ENCODE data around the gene EVX1.

EVX1 gene

DNA sequence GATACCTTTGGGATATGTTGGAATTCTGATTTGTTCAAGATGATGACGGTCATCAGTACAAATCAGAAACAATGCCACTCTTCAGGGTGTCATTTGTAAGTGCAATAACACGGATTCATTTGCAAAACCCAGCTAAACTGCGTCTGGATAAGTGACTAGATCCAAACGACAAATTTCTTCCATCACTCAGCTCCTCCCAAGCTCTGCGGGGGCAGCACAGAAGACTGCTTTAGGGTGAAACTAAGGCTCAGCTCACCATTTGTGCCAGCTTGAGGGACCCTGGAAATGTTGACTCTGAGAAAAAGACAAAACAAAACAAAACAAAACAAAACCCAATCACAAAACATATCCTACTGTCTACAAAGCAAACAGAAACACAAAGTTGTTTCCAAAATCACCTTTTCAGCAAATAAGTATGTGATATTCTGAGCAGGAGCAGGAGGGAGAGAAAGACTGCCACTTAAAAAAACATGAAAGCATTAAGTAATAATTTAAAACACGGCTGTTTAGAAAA, 8.0 kb downstream of the EVX1 start:
- no peak for DNase-seq (ENCODE audit: low spot score)

DNA sequence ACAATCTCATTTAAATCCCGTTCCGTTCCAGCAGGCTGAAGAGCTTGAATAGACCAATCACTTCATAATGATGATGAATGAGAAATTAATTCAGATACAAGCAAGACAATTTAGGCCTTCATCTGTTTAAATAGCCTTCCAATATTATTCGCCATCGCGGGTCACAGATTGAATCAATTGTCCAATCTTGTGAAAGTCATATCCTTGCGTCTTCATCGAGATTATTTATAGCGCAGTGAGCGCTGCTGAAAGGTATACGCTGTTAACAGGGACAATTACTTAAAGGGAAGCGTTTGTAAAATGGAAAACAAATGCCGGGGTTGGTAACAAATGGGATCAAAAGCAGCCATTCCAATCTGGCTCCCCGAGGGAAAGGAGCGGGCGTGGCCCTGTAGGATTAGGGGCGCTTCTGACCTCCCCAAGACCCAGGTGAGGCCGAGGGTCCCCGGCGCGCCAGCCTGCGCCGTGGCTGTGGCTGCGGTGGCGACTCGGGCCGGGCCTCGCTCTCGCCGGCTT, 8.6 kb downstream of the EVX1 start:
- DNase-seq (ENCODE audit: low spot score): no peak

DNA sequence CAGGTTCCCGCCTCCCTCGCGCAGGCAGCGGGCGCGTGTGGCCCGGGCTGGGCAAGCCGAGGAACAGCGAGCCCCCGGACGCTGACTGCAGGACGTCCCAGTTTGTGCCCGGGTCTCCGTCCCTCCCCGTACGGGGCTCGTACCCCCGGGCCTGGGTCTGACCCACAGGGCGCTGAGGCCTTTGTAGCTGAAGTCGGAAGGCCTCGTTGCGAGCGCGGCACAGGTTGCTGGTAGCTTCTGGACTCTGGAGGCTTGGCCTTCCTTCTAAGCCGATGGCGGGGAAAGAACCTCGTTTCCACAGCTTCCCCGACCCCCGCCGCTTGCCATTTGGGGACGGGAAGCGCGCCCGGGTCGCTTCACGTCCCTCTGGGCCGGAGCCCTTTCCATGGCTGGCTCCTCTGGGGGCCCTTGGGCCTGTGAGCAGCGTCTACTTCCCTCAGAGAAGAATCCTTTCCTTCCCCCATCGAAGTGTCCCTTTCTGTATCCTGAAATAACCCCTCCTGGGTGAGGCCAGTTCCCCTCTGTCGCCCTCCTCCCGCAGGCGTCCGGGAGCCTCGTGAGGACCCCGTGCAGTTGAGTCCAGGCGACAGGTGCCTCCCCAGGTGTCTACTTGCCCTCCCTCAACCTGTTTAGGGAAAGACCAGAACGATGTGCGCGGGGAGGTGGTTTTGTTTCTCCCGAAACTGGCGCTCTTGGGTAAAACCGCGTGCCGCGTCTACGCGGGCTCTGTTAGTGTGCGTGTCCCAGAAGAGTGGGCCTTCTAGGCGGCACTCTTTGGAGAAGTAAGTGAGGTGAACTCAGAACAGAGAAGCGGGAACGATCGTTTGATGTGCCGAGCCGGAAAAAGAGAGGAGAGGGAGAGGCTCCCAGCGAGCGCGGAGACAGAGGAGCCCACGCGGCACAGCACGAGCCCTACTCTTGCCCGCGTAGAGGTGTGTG, 9.3 kb downstream of the EVX1 start:
- no peak for DNase-seq (ENCODE audit: low spot score)

DNA sequence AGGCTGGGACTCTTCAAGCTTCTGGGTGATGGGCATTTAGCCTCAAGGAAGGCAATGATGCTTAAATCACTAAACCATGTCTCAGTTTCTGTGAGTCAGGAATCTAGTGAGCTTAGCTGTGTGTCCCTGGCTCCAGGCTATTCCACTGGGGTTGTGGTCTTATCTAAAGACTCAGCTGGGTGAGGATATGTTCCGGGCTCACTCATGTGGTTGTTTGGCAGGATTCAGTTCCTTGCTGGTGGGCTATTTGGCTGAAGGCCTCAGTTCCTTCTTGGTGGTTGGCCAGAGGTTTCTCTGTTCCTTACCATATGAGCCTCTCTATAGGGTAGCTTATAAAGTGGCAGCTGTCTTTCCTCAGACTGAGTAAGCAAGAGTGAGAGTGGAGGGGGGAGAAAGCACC, 12.0 kb downstream of the EVX1 start:
- DNase-seq (ENCODE audit: low spot score): no peak

DNA sequence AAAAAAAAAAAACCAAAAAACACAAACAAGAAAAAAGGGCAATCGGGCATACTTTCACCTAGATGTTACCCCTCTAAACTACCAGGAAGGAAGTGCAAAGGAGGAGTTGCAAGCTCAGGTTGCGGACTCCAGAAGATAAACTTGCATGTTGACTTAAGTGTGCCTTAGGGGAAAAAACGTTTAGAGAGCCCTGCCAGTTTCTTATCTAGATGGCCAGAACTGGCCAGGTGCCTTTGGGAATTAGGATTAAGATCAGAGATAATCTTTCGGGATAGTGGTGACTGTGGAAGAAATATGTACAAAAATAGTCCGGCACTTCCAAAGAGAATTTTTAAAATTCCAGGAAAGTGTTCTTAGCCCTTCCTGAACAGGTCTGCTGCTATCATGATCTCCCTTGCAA, 17.6 kb downstream of the EVX1 start:
- no peak for DNase-seq (ENCODE audit: low spot score)

DNA sequence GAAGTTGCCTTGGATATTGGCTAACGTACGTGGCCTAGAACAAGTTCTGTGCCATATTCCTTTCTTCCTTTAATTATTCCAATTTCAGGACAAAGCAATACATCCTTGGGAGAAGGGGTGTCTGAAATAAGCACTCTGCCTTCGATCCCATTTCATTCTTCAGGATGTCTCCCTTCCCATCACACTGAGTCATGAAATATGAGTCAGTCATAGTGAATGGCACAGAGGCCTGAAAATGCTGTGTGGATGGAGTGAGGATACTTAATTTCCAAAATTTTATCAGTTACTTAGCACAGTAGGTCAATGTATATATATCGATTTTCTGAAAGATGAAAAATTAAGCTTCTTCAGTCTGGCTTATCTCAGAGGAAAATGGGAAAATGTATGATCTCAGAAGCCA, 19.5 kb downstream of the EVX1 start:
- no peak for DNase-seq (ENCODE audit: low spot score)

DNA sequence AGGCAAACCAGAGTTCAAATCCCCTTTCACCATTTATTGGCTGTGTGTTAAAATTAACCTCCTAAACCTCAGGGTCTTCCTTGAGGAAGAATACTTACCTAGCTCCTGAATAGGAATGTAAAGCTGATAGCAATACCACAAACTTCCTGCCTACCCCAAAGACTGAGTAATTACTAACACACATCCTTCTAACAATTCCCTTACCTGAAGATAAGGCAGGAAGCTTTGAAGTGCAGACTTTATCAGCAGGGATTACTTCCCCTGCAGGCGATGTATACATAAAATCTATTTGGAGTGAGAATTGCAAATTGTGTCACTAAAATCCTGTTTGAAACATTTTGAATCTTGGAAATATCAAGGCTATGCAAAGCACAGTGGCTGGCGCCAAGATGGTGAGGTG, 21.2 kb downstream of the EVX1 start:
- DNase-seq (ENCODE audit: low spot score): no peak

DNA sequence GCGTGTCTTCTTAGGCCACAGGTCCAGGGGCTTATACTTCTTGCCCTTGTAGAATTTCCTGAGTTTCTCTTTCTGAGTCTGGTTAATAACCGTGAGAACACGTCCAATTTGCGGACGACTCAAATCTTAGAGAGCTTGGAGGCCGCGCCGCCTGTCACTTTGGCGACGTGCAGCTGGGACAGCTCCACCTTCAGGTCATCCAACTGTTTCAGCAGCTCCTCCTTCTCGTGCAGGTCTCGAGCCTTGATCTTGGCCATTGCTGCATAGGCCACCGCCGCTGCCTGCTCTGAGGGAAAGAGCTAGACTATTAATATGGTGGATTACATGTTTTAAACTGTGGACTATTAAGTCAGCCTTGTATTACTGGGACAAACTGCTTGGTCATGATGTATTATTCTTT, 26.9 kb downstream of the EVX1 start:
- DNase-seq (ENCODE audit: low spot score): no peak

DNA sequence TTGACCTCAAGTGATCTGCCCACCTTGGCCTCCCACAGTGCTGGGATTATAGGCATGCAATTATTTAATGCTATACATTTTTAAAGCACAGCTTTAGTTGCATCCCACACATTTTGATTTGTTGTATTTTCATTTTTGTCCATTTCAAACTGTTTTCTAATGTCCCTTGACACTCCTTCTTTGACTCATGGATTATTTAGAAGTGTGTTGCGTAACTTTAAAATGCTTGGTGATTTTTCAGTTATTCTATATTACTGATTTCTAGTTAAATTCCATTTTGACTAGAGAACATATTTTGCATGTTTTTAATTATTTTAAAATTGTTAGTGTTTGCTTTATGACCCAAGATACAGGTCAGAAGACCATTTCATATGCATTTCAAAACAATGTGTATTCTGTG, 28.8 kb downstream of the EVX1 start:
- no peak for DNase-seq (ENCODE audit: low spot score)

DNA sequence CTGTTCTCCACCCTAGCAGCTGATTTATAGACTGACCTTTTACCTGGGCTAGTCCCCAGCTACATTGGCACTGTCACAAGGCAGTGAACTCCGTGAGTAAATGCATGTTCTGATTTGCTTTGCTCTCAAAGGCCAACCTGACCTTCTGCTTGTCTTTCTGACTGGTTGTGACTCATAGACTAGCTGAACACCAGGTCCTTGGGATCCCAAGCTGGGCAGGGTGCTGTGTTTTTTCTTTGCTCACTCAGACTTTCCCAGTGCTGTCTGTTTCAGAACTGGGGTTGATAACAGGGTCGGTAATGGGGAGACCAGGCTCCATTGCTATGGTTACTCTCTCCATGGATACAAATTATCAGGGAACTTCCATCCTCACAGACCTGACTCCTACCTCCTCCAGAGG, 35.0 kb downstream of the EVX1 start:
- no peak for DNase-seq (ENCODE audit: low spot score)

DNA sequence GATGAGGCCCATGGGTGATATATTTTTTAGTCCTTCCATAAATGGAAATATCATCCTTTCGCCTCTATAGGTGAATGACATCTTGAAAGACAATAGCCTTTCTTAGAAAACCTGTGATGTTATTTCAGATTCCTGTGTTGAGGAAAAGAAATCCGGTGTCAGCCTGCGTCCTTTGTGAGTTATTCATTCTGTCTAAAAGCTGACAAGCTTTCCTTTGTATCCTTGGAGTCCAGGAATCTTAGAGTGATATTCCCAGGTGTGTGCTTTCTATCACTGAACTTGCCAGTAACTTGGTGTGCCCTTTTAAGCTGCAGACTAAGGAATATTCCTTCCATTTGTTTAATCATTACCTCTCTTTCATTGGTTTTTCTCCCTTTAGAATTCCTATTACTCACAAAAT, 41.0 kb downstream of the EVX1 start:
- no peak for DNase-seq (ENCODE audit: low spot score)

DNA sequence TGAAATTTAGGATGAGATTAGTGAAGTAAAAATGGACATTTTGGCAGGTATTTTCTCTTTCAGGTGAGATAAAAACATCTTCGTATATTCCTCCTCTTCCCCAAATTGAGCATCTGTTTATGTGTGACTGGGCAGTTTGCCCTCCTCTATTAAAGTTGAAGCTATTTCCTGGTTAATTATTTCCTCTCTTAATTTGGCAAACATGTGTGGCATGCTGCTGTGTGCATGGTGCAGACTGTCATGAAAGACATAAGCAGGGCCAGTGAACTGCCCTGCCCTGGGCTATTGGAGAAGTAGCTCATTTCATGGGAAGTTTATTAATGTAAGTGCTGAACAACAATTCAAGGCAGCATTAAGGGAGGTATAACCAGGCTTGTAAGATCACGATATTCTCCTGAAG, 52.6 kb downstream of the EVX1 start:
- DNase-seq (ENCODE audit: low spot score): no peak

DNA sequence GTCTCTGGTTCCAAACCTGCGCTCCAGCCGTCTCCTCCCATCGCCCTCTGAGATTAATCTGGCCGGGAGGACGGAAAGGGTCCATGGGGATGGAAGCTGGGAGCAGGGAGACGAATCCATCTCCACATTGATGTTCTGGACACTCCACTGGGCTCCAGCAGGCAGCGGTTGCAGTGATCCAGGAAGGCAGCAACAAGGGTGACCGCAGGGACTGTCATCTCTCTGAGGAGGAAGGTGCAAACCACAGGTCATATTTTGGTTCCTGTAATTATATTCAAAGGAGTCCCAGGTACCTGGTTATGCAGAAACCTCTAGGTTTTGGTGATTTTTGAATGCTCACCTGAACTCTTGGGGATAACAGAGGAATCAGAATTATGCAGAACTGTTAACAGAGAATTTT, 54.8 kb downstream of the EVX1 start:
- DNase-seq (ENCODE audit: low spot score): no peak
